Mesenchymal stem cell (in vitro differentiated cells and primary cell): Measurements from ENCODE around the gene DNER.
"Not testable (repeated sequence)": the region's sequence is repeated elsewhere in the genome, so short reads cannot be mapped to it uniquely, and the experiment has no call there.

Experiments
- DNase-seq: peaks from one replicate; pipeline ENCODE4 v3.0.0-alpha.2; 2013
- H2AFZ ChIP-seq: one replicate; pipeline ENCODE4 v1.6.1; 2013; ENCODE audit warnings: low read depth, mild to moderate bottlenecking, control low read depth, inconsistent platforms, low read length, moderate library complexity
- H2AK5ac ChIP-seq: 2 replicates; pipeline ENCODE4 v1.6.1; 2013; ENCODE audit warnings: low read length, moderate library complexity, mild to moderate bottlenecking, inconsistent platforms; ENCODE audit not compliant: severe bottlenecking
- H2BK120ac ChIP-seq: one replicate; pipeline ENCODE4 v1.6.1; 2013; ENCODE audit warnings: low read depth, mild to moderate bottlenecking, inconsistent platforms, low read length, moderate library complexity
- H2BK12ac ChIP-seq, 2 experiments: one replicate each; pipeline ENCODE4 v1.6.1; 2013; ENCODE audit warnings: inconsistent platforms in 2 of 2, low read length in 2 of 2, mild to moderate bottlenecking in 2 of 2, moderate library complexity in 2 of 2, control low read depth in 1 of 2
- H2BK15ac ChIP-seq: one replicate; pipeline ENCODE4 v1.6.1; 2013; ENCODE audit warnings: mild to moderate bottlenecking, low read depth, inconsistent platforms; ENCODE audit not compliant: poor library complexity, severe bottlenecking
- H2BK5ac ChIP-seq: 2 replicates; pipeline ENCODE4 v1.6.1; 2013; ENCODE audit warnings: low read depth, mild to moderate bottlenecking, low read length, control low read depth, inconsistent platforms; ENCODE audit not compliant: poor library complexity, severe bottlenecking
- H3K14ac ChIP-seq, 2 experiments: one replicate each; pipeline ENCODE4 v1.6.1; 2013; ENCODE audit warnings: inconsistent platforms in 2 of 2, low read length in 2 of 2, control low read depth in 1 of 2, mild to moderate bottlenecking in 1 of 2, moderate library complexity in 1 of 2
- H3K18ac ChIP-seq, 2 experiments: one replicate each; pipeline ENCODE4 v1.6.1; 2013; ENCODE audit warnings: inconsistent platforms in 2 of 2, low read length in 2 of 2, control low read depth in 1 of 2, low read depth in 1 of 2, mild to moderate bottlenecking in 1 of 2
- H3K23ac ChIP-seq, 2 experiments: one replicate each; pipeline ENCODE4 v1.6.1; 2013; ENCODE audit warnings: inconsistent platforms in 2 of 2, low read length in 2 of 2, mild to moderate bottlenecking in 2 of 2, moderate library complexity in 2 of 2, control low read depth in 1 of 2
- H3K27ac ChIP-seq: 2 replicates; pipeline ENCODE4 v1.5.1; 2013; ENCODE audit warnings: mild to moderate bottlenecking, moderate library complexity, low read length, control low read depth, inconsistent platforms; ENCODE audit not compliant: poor library complexity, severe bottlenecking
- H3K27me3 ChIP-seq, 2 experiments: 2 replicates each; pipeline versions ENCODE4 v1.6.1 to v1.7.0; 2013; ENCODE audit warnings: low read length in 2 of 2, mild to moderate bottlenecking in 2 of 2, moderate library complexity in 2 of 2, control low read depth in 1 of 2, inconsistent platforms in 1 of 2; ENCODE audit not compliant: control insufficient read depth in 1 of 2, insufficient read depth in 1 of 2
- H3K36me3 ChIP-seq, 2 experiments: 2 replicates each; pipeline versions ENCODE4 v1.6.1 to v1.7.0; 2013; ENCODE audit warnings: low read length in 2 of 2, control low read depth in 1 of 2, inconsistent platforms in 1 of 2, low read depth in 1 of 2, mild to moderate bottlenecking in 1 of 2; ENCODE audit not compliant: insufficient read depth in 2 of 2, control insufficient read depth in 1 of 2
- H3K4ac ChIP-seq, 2 experiments: one replicate each; pipeline ENCODE4 v1.6.1; 2013; ENCODE audit warnings: inconsistent platforms in 2 of 2, low read length in 2 of 2, mild to moderate bottlenecking in 2 of 2, moderate library complexity in 2 of 2, control low read depth in 1 of 2, low read depth in 1 of 2
- H3K4me1 ChIP-seq: 2 replicates; pipeline ENCODE4 v1.6.1; 2013; ENCODE audit warnings: low read depth, low read length, control low read depth; ENCODE audit not compliant: control insufficient read depth, insufficient read depth
- H3K4me2 ChIP-seq: 2 replicates; pipeline ENCODE4 v1.6.1; 2013; ENCODE audit warnings: low read length, mild to moderate bottlenecking, inconsistent platforms; ENCODE audit not compliant: poor library complexity, severe bottlenecking
- H3K4me3 ChIP-seq, 2 experiments: 2 replicates each; pipeline versions ENCODE4 v1.5.1 to v1.7.0; 2013; ENCODE audit warnings: low read length in 2 of 2, mild to moderate bottlenecking in 2 of 2, control low read depth in 1 of 2, low read depth in 1 of 2; ENCODE audit not compliant: insufficient read depth in 1 of 2
- H3K79me1 ChIP-seq: replicated peaks from 2 replicates; pipeline ENCODE4 v1.6.1; 2013; ENCODE audit warnings: mild to moderate bottlenecking, control low read depth, low read length, inconsistent platforms; ENCODE audit not compliant: poor library complexity, severe bottlenecking
- H3K9ac ChIP-seq: 2 replicates; pipeline ENCODE4 v1.7.0; 2013; ENCODE audit warnings: mild to moderate bottlenecking, low read length, moderate library complexity
- H3K9me3 ChIP-seq: 2 replicates; pipeline ENCODE4 v1.7.0; 2013; ENCODE audit warnings: mild to moderate bottlenecking, low read length; ENCODE audit not compliant: control insufficient read depth
- H4K8ac ChIP-seq: one replicate; pipeline ENCODE4 v1.6.1; 2013; ENCODE audit warnings: inconsistent platforms, mild to moderate bottlenecking, low read length, moderate library complexity
- H4K91ac ChIP-seq: one replicate; pipeline ENCODE4 v1.6.1; 2013; ENCODE audit warnings: mild to moderate bottlenecking, low read length, inconsistent platforms
- WGBS: methylation state at CpG from one replicate; pipeline ENCODE4 v1.1.7; 2013; ENCODE audit warnings: mixed read lengths; 5-methylcytosine and 5-hydroxymethylcytosine counted together

DNER gene

GRCh38 chr2:229749779-229750178 is 35.4 kb upstream of the DNER start:
- no peaks in the 10 kb centered on the region for H3K79me1 ChIP-seq
- no peak overlapping the region for H3K9ac ChIP-seq
- H3K27me3 ChIP-seq: no peaks in the 10 kb centered on the region
- H4K91ac ChIP-seq: no peak overlapping the region
- H2BK12ac ChIP-seq: no peak overlapping the region
- H3K18ac ChIP-seq: no peak overlapping the region
- H3K4ac ChIP-seq: no peak overlapping the region
- no peak overlapping the region for H3K14ac ChIP-seq
- no peak overlapping the region for H2AFZ ChIP-seq
- 93% methylated on average over 6 of the region's 6 CpGs for WGBS
- no peaks in the 10 kb centered on the region for H3K9me3 ChIP-seq
- no peak overlapping the region for H2AK5ac ChIP-seq
- H3K36me3 ChIP-seq: no peaks in the 10 kb centered on the region
- H3K4me3 ChIP-seq: no peak overlapping the region
- DNase-seq: no peak
- no peaks in the 10 kb centered on the region for H3K4me1 ChIP-seq
- H2BK120ac ChIP-seq: no peak overlapping the region
- no peak overlapping the region for H3K4me2 ChIP-seq
- no peak overlapping the region for H2BK5ac ChIP-seq
- no peak overlapping the region for H3K23ac ChIP-seq
- no peak overlapping the region for H3K27ac ChIP-seq
- no peak overlapping the region for H2BK15ac ChIP-seq
- no peak overlapping the region for H4K8ac ChIP-seq

GRCh38 chr2:229748950-229749349 is 34.6 kb upstream of the DNER start:
- no peak overlapping the region for H2BK12ac ChIP-seq
- H3K4me3 ChIP-seq: no peak overlapping the region
- H2BK120ac ChIP-seq: no peak overlapping the region
- H2AFZ ChIP-seq: no peak overlapping the region
- H4K91ac ChIP-seq: no peak overlapping the region
- no peak overlapping the region for H3K14ac ChIP-seq
- no peak for DNase-seq
- H3K9ac ChIP-seq: no peak overlapping the region
- H2AK5ac ChIP-seq: no peak overlapping the region
- H3K18ac ChIP-seq: no peak overlapping the region
- H2BK15ac ChIP-seq: no peak overlapping the region
- no peaks in the 10 kb centered on the region for H3K27me3 ChIP-seq
- no peaks in the 10 kb centered on the region for H3K79me1 ChIP-seq
- H3K9me3 ChIP-seq: no peaks in the 10 kb centered on the region
- H3K4me2 ChIP-seq: no peak overlapping the region
- 96% methylated on average over 3 of the region's 3 CpGs for WGBS
- H4K8ac ChIP-seq: no peak overlapping the region
- H3K27ac ChIP-seq: no peak overlapping the region
- H2BK5ac ChIP-seq: no peak overlapping the region
- no peaks in the 10 kb centered on the region for H3K4me1 ChIP-seq
- no peaks in the 10 kb centered on the region for H3K36me3 ChIP-seq
- H3K4ac ChIP-seq: no peak overlapping the region
- H3K23ac ChIP-seq: no peak overlapping the region

GRCh38 chr2:229742691-229743090 is 28.3 kb upstream of the DNER start:
- not testable (repeated sequence) for DNase-seq, H3K9ac ChIP-seq, H3K23ac ChIP-seq, H3K4me1 ChIP-seq, H3K79me1 ChIP-seq, H4K8ac ChIP-seq, H2AK5ac ChIP-seq, H2BK15ac ChIP-seq, H3K14ac ChIP-seq, H3K27me3 ChIP-seq, H2AFZ ChIP-seq, H3K27ac ChIP-seq, H3K36me3 ChIP-seq, H3K4me3 ChIP-seq, H4K91ac ChIP-seq, H2BK5ac ChIP-seq, H3K4ac ChIP-seq, H3K4me2 ChIP-seq, H2BK120ac ChIP-seq, H3K18ac ChIP-seq, H2BK12ac ChIP-seq
- H3K9me3 ChIP-seq: peaks cover 23% of the 10 kb centered on the region
- 98% methylated on average over 10 of the region's 35 CpGs for WGBS

GRCh38 chr2:229740279-229740678 is 25.9 kb upstream of the DNER start:
- Histone ChIP-seq H2AK5ac (no peak overlapping the region), H3K4me2 (no peak overlapping the region), H3K27me3 (no peaks in the 10 kb centered on the region), H3K4ac (no peak overlapping the region), H3K23ac (no peak overlapping the region), H3K4me3 (no peak overlapping the region), H3K9ac (no peak overlapping the region), H2AFZ (no peak overlapping the region), H3K18ac (no peak overlapping the region), H4K91ac (no peak overlapping the region), H2BK120ac (no peak overlapping the region), H2BK15ac (no peak overlapping the region), H3K4me1 (no peaks in the 10 kb centered on the region), H3K79me1 (no peaks in the 10 kb centered on the region), H2BK12ac (no peak overlapping the region), H4K8ac (no peak overlapping the region), H3K27ac (no peak overlapping the region), H3K36me3 (no peaks in the 10 kb centered on the region), H3K9me3 (peaks cover 33% of the 10 kb centered on the region), H2BK5ac (no peak overlapping the region), H3K14ac (no peak overlapping the region)
- 86% methylated on average over 4 of the region's 4 CpGs for WGBS
- DNase-seq: no peak
